ENCODE measurements around the gene TMEM208.

Gene TMEM208

GRCh38 chr16:67209565-67209964 lies 17.4 kb upstream of the TMEM208 start:
- no peak for DNase-seq (ENCODE audit: low read depth in 2 of 2)

GRCh38 chr16:67210069-67210937 lies 16.6 kb upstream of the TMEM208 start:
- no peak for DNase-seq (ENCODE audit: low read depth in 2 of 2)

GRCh38 chr16:67211674-67212073 lies 15.3 kb upstream of the TMEM208 start:
- no peak for DNase-seq (ENCODE audit: low read depth in 2 of 2)

- no peak for DNase-seq (ENCODE audit: low read depth in 2 of 2)
Observed at GRCh38 chr16:67212766-67213165, 14.2 kb upstream of the TMEM208 start.

GRCh38 chr16:67213197-67214019 lies 13.5 kb upstream of the TMEM208 start:
- DNase-seq (ENCODE audit: low read depth in 2 of 2): no peak

- DNase-seq (ENCODE audit: low read depth in 2 of 2): no peak
Observed at GRCh38 chr16:67215706-67216105, 11.2 kb upstream of the TMEM208 start.

- DNase-seq (ENCODE audit: low read depth in 2 of 2): no peak
Observed at GRCh38 chr16:67216612-67217490, 10.1 kb upstream of the TMEM208 start.

GRCh38 chr16:67223992-67224391 lies 2.9 kb upstream of the TMEM208 start:
- DNase-seq (ENCODE audit: low read depth in 2 of 2): no peak

- DNase-seq (ENCODE audit: low read depth in 2 of 2): no peak
Observed at GRCh38 chr16:67226295-67226803, 581 bp upstream of the TMEM208 start.

- DNase-seq (ENCODE audit: low read depth in 2 of 2): no peak
Observed at GRCh38 chr16:67227567-67227921, 614 bp downstream of the TMEM208 start.

- DNase-seq (ENCODE audit: low read depth in 2 of 2): no peak
Observed at GRCh38 chr16:67228034-67228785, 1.3 kb downstream of the TMEM208 start.

GRCh38 chr16:67228905-67229304 lies 2.0 kb downstream of the TMEM208 start:
- no peak for DNase-seq (ENCODE audit: low read depth in 2 of 2)

- DNase-seq (ENCODE audit: low read depth in 2 of 2): no peak
Observed at GRCh38 chr16:67229906-67230808, 3.2 kb downstream of the TMEM208 start.

GRCh38 chr16:67230809-67231660 lies 4.1 kb downstream of the TMEM208 start:
- DNase-seq (ENCODE audit: low read depth in 2 of 2): no peak

GRCh38 chr16:67233596-67233995 lies 6.7 kb downstream of the TMEM208 start:
- DNase-seq (ENCODE audit: low read depth in 2 of 2): no peak

- DNase-seq (ENCODE audit: low read depth in 2 of 2): no peak
Observed at GRCh38 chr16:67234180-67234597, 7.3 kb downstream of the TMEM208 start.

- DNase-seq (ENCODE audit: low read depth in 2 of 2): no peak
Observed at GRCh38 chr16:67235816-67236562, 9.1 kb downstream of the TMEM208 start.

All from stimulated activated CD8-positive, alpha-beta memory T cell treated with anti-CD3 and anti-CD28 coated beads, Interleukin-7, amount 100 ng/mL, for 1 hour (primary cell).